ENCODE results near the gene SIRT2. TPM values are rescaled to one million over a fixed set of nuclear protein-coding genes. Genes with fewer than 3 reads are reported as not detected.

SIRT2 gene
- total RNA-seq, 1 experiment from 2014 or later, result 51.7 TPM

- H3K27me3 Mint-ChIP-seq (ENCODE audit: unreplicated experiment), result no peaks in the 10 kb centered on the region
- peaks cover 7% of the 10 kb centered on the region for H3K4me1 Mint-ChIP-seq (ENCODE audit: low read depth, unreplicated experiment)
- CTCF ChIA-PET, result no interaction called here
- H3K9me3 Mint-ChIP-seq (ENCODE audit: low read depth, unreplicated experiment), result no peaks in the 10 kb centered on the region
- H3K4me3 Mint-ChIP-seq (ENCODE audit: low read depth, unreplicated experiment), result no peak overlapping the region
- DNase-seq, result no peak
- BruUV-seq (replicated peaks), result no TSS peak
- intact Hi-C loops (cut with micrococcal nuclease; ENCODE audit: unreplicated experiment), result no loop called here
- TF ChIP-seq CTCF (IDR thresholded peaks at IDR 0.05; ENCODE audit: unreplicated experiment), result no peak
- H3K27ac Mint-ChIP-seq (ENCODE audit: unreplicated experiment), result no peak overlapping the region
- peaks cover 19% of the 10 kb centered on the region for H3K36me3 Mint-ChIP-seq (ENCODE audit: insufficient read depth, unreplicated experiment)
Observed at GRCh38 chr19:38880882-38881609, 18.4 kb downstream of the SIRT2 start.

GRCh38 chr19:38880076-38880881 lies 19.1 kb downstream of the SIRT2 start:
- intact Hi-C loops (cut with micrococcal nuclease; ENCODE audit: unreplicated experiment), result no loop called here
- no peak for TF ChIP-seq CTCF (IDR thresholded peaks at IDR 0.05; ENCODE audit: unreplicated experiment)
- no TSS peak for BruUV-seq (replicated peaks)
- peaks cover 19% of the 10 kb centered on the region for H3K36me3 Mint-ChIP-seq (ENCODE audit: insufficient read depth, unreplicated experiment)
- H3K4me3 Mint-ChIP-seq (ENCODE audit: low read depth, unreplicated experiment), result no peak overlapping the region
- CTCF ChIA-PET, result no interaction called here
- H3K4me1 Mint-ChIP-seq (ENCODE audit: low read depth, unreplicated experiment), result peaks cover 8% of the 10 kb centered on the region
- no peaks in the 10 kb centered on the region for H3K9me3 Mint-ChIP-seq (ENCODE audit: low read depth, unreplicated experiment)
- no peaks in the 10 kb centered on the region for H3K27me3 Mint-ChIP-seq (ENCODE audit: unreplicated experiment)
- H3K27ac Mint-ChIP-seq (ENCODE audit: unreplicated experiment), result no peak overlapping the region
- DNase-seq, result no peak

- no TSS peak for BruUV-seq (replicated peaks)
- Mint-ChIP-seq H3K4me1 (ENCODE audit: low read depth, unreplicated experiment) (peaks cover 8% of the 10 kb centered on the region), H3K9me3 (ENCODE audit: low read depth, unreplicated experiment) (no peaks in the 10 kb centered on the region), H3K27me3 (ENCODE audit: unreplicated experiment) (no peaks in the 10 kb centered on the region), H3K36me3 (ENCODE audit: insufficient read depth, unreplicated experiment) (peaks cover 19% of the 10 kb centered on the region), H3K27ac (ENCODE audit: unreplicated experiment) (no peak overlapping the region), H3K4me3 (ENCODE audit: low read depth, unreplicated experiment) (no peak overlapping the region)
- intact Hi-C loops (cut with micrococcal nuclease; ENCODE audit: unreplicated experiment), result no loop called here
- no peak for TF ChIP-seq CTCF (IDR thresholded peaks at IDR 0.05; ENCODE audit: unreplicated experiment)
- CTCF ChIA-PET, result interaction anchor here (0.6 to 1.9 kb wide), 3 partner anchors 8 to 51 kb away, joined by 3 to 5 read pairs (median 5); partner anchors contain the start of genes MRPS12 and SARS2
- no peak for DNase-seq
Observed at GRCh38 chr19:38879400-38879751, 20.0 kb downstream of the SIRT2 start.

- H3K9me3 Mint-ChIP-seq (ENCODE audit: low read depth, unreplicated experiment), result no peaks in the 10 kb centered on the region
- no peak for DNase-seq
- H3K27ac Mint-ChIP-seq (ENCODE audit: unreplicated experiment), result no peak overlapping the region
- CTCF ChIA-PET, result interaction anchor here (0.6 to 1.9 kb wide), 5 partner anchors 8 to 52 kb away, joined by 3 to 5 read pairs (median 3); partner anchors contain the start of genes MRPS12 and SARS2
- intact Hi-C loops (cut with micrococcal nuclease; ENCODE audit: unreplicated experiment), result no loop called here
- peaks cover 19% of the 10 kb centered on the region for H3K36me3 Mint-ChIP-seq (ENCODE audit: insufficient read depth, unreplicated experiment)
- no peak for TF ChIP-seq CTCF (IDR thresholded peaks at IDR 0.05; ENCODE audit: unreplicated experiment)
- TSS peak; percentile 62 for BruUV-seq (replicated peaks)
- no peak overlapping the region for H3K4me3 Mint-ChIP-seq (ENCODE audit: low read depth, unreplicated experiment)
- H3K4me1 Mint-ChIP-seq (ENCODE audit: low read depth, unreplicated experiment), result peaks cover 8% of the 10 kb centered on the region
- no peaks in the 10 kb centered on the region for H3K27me3 Mint-ChIP-seq (ENCODE audit: unreplicated experiment)
Observed at GRCh38 chr19:38878575-38879399, 20.6 kb downstream of the SIRT2 start.
